Measurements from ENCODE around the gene DUSP15.

Gene DUSP15

DNA sequence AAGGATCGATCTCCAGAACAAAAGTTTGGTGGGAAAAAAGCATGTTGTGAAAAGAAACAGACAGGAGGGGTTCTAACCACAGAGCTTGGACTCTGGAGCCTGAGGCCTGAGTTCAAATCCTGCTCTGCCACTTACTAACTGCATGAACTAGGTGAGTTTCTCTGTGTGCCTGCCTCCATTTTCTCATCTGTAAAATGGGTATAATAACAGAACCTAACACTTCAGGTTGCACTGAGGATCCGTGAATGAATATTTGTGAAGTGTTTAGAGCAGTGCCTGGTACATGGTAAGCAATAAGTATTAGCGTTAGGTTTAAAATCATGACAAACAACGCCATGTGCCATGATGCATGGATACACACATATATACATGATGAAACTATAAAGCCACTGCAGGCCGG, 36.7 kb upstream of the DUSP15 start:
- peaks cover 3% of the 10 kb centered on the region; the same call in 1 of the 2 replicates for H3K4me1 ChIP-seq (ENCODE audit: low read length)
- H3K4me3 ChIP-seq (ENCODE audit: low read length), result no peak overlapping the region
- TF ChIP-seq EZH2phosphoT487 (IDR thresholded peaks at IDR 0.05; ENCODE audit: low read depth), result no peak
- TF ChIP-seq, protein P1, sequence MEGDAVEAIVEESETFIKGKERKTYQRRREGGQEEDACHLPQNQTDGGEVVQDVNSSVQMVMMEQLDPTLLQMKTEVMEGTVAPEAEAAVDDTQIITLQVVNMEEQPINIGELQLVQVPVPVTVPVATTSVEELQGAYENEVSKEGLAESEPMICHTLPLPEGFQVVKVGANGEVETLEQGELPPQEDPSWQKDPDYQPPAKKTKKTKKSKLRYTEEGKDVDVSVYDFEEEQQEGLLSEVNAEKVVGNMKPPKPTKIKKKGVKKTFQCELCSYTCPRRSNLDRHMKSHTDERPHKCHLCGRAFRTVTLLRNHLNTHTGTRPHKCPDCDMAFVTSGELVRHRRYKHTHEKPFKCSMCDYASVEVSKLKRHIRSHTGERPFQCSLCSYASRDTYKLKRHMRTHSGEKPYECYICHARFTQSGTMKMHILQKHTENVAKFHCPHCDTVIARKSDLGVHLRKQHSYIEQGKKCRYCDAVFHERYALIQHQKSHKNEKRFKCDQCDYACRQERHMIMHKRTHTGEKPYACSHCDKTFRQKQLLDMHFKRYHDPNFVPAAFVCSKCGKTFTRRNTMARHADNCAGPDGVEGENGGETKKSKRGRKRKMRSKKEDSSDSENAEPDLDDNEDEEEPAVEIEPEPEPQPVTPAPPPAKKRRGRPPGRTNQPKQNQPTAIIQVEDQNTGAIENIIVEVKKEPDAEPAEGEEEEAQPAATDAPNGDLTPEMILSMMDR (IDR thresholded peaks at IDR 0.05; ENCODE audit: low read depth, low read length), result no peak

DNA sequence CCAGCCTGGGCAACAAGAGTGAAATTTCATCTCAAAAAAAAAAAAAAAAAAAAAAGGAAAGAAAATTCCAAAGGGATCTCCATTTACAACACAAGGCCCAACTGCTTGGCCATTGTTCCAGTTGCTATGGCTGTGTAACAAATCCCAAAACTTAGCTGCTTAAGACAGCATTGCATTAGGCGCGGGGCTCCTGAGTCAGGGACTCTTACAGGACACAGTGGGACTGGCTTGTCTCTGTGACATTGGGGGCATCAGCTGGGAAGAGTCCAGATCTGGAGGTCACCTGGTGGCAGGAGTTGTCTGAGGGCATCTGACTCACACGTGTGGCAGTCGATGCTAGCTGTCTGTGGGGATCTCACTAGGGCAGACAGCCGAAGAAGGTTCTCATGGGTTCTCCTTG, 35.7 kb upstream of the DUSP15 start:
- H3K27me3 ChIP-seq (ENCODE audit: low read depth, low read length), result no peaks in the 10 kb centered on the region
- no peaks in the 10 kb centered on the region for H3K9me3 ChIP-seq (ENCODE audit: insufficient read depth, low read length)
- no peak for TF ChIP-seq EZH2phosphoT487 (IDR thresholded peaks at IDR 0.05; ENCODE audit: low read depth)
- TF ChIP-seq, protein P1 (IDR thresholded peaks at IDR 0.05; ENCODE audit: low read depth, low read length), result no peak
- H4K20me1 ChIP-seq (ENCODE audit: insufficient read depth, low read length), result no peaks in the 10 kb centered on the region
- H3K4me3 ChIP-seq (ENCODE audit: low read length), result no peak overlapping the region
- H3K4me1 ChIP-seq (ENCODE audit: low read length), result peaks cover 3% of the 10 kb centered on the region; the same call in 1 of the 2 replicates
- H3K36me3 ChIP-seq (replicated peaks; ENCODE audit: low read depth, low read length), result no peaks in the 10 kb centered on the region
- no peaks in the 10 kb centered on the region for H3K79me2 ChIP-seq (ENCODE audit: low read length)
- H3K9ac ChIP-seq (ENCODE audit: low read length), result no peak overlapping the region
- H3K27ac ChIP-seq (ENCODE audit: low read length), result no peak overlapping the region
- no peak overlapping the region for H2AFZ ChIP-seq (ENCODE audit: low read depth, low read length)
- no peak overlapping the region for H3K4me2 ChIP-seq (ENCODE audit: low read length)

More for the DNA sequence above, 36.7 kb upstream of the DUSP15 start:
- H3K27ac ChIP-seq (ENCODE audit: low read length), result no peak overlapping the region
- H2AFZ ChIP-seq (ENCODE audit: low read depth, low read length), result no peak overlapping the region
- H3K27me3 ChIP-seq (ENCODE audit: low read depth, low read length), result no peaks in the 10 kb centered on the region
- H3K4me2 ChIP-seq (ENCODE audit: low read length), result no peak overlapping the region
- no peaks in the 10 kb centered on the region for H3K79me2 ChIP-seq (ENCODE audit: low read length)
- no peaks in the 10 kb centered on the region for H4K20me1 ChIP-seq (ENCODE audit: insufficient read depth, low read length)
- H3K36me3 ChIP-seq (replicated peaks; ENCODE audit: low read depth, low read length), result no peaks in the 10 kb centered on the region
- H3K9ac ChIP-seq (ENCODE audit: low read length), result no peak overlapping the region
- no peaks in the 10 kb centered on the region for H3K9me3 ChIP-seq (ENCODE audit: insufficient read depth, low read length)

DNA sequence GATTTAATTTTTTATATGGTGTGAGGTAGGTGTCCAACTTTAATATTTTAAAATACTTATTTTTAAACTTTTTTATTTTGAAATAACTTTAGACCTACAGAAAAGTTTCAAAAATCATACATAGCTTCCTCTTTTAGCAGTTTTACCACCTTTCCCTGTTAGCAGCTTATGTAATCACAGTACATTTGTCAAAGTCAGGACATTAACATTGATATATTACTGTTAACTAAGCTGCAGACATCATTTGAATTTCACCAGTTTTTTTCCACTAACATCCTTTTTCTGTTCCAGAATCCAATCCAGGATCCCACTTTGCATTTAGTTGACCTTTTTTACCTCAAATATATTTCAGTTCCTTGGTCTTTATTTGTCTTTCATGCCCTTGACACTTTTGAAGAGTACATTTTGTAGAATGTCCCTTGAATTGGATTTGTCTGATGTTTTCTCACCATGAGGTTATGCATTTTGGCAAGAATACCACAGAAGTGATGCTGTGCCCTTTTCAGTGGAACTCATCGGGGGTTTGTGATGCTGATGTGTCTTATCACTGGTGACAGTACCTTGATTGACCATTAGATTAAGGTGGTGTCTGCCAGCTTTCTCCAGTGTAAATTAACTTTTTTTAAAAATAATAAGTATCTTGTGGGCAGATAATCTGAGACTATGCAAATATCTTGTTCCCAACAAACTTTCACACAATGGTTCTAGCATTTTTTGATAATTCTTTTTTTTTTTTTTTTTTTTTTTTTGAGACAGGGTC, 33.5 kb upstream of the DUSP15 start:
- H3K27me3 ChIP-seq (ENCODE audit: low read depth, low read length), result no peaks in the 10 kb centered on the region
- no peak overlapping the region for H3K4me3 ChIP-seq (ENCODE audit: low read length)
- no peaks in the 10 kb centered on the region for H4K20me1 ChIP-seq (ENCODE audit: insufficient read depth, low read length)
- H2AFZ ChIP-seq (ENCODE audit: low read depth, low read length), result no peak overlapping the region
- H3K27ac ChIP-seq (ENCODE audit: low read length), result no peak overlapping the region
- H3K4me1 ChIP-seq (ENCODE audit: low read length), result peaks cover 3% of the 10 kb centered on the region; the same call in 1 of the 2 replicates
- H3K36me3 ChIP-seq (replicated peaks; ENCODE audit: low read depth, low read length), result no peaks in the 10 kb centered on the region
- TF ChIP-seq, protein P1 (IDR thresholded peaks at IDR 0.05; ENCODE audit: low read depth, low read length), result no peak
- TF ChIP-seq EZH2phosphoT487 (IDR thresholded peaks at IDR 0.05; ENCODE audit: low read depth), result no peak
- H3K9me3 ChIP-seq (ENCODE audit: insufficient read depth, low read length), result no peaks in the 10 kb centered on the region
- H3K4me2 ChIP-seq (ENCODE audit: low read length), result no peak overlapping the region
- no peak overlapping the region for H3K9ac ChIP-seq (ENCODE audit: low read length)
- no peaks in the 10 kb centered on the region for H3K79me2 ChIP-seq (ENCODE audit: low read length)

DNA sequence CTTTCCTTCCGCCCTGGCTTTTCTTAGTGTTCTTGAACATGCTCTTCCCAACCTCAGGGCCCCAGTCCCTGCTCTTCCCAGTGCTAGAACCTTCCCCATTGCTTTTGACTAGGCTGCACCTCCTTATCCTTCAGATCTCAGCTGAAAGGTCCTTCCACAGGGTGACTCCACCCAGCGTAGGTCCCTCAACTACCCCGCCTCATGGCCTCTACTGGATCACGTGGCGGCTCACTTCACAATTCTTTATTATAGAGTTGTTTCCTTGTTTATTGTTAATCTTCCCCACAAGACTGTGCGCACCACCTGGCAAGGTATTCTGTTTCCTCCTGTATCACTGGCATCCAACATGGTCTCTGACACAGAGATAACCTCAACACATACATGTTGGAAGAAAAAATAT, 31.3 kb upstream of the DUSP15 start:
- no peaks in the 10 kb centered on the region for H3K27me3 ChIP-seq (ENCODE audit: low read depth, low read length)

More for the DNA sequence above, 31.3 kb upstream of the DUSP15 start:
- no peaks in the 10 kb centered on the region for H3K36me3 ChIP-seq (replicated peaks; ENCODE audit: low read depth, low read length)
- TF ChIP-seq EZH2phosphoT487 (IDR thresholded peaks at IDR 0.05; ENCODE audit: low read depth), result no peak
- TF ChIP-seq, protein P1 (IDR thresholded peaks at IDR 0.05; ENCODE audit: low read depth, low read length), result no peak
- no peaks in the 10 kb centered on the region for H4K20me1 ChIP-seq (ENCODE audit: insufficient read depth, low read length)
- no peaks in the 10 kb centered on the region for H3K9me3 ChIP-seq (ENCODE audit: insufficient read depth, low read length)
- H3K79me2 ChIP-seq (ENCODE audit: low read length), result no peaks in the 10 kb centered on the region
- H2AFZ ChIP-seq (ENCODE audit: low read depth, low read length), result no peak overlapping the region
- peaks cover 3% of the 10 kb centered on the region; the same call in 1 of the 2 replicates for H3K4me1 ChIP-seq (ENCODE audit: low read length)
- no peak overlapping the region for H3K27ac ChIP-seq (ENCODE audit: low read length)
- no peak overlapping the region for H3K4me3 ChIP-seq (ENCODE audit: low read length)
- no peak overlapping the region for H3K4me2 ChIP-seq (ENCODE audit: low read length)
- H3K9ac ChIP-seq (ENCODE audit: low read length), result no peak overlapping the region
